Astrocyte of the spinal cord (primary cell): ENCODE results near the gene TMEM161A.

Source experiments
- DNase-seq: peaks from one replicate; pipeline ENCODE4 v3.0.0; 2011; ENCODE audit warnings: low read depth, low spot score
- H3K4me3 ChIP-seq: 2 replicates; pipeline ENCODE4 v1.5.1; 2011; ENCODE audit warnings: low read depth, mild to moderate bottlenecking, low read length, moderate library complexity
- CTCF ChIP-seq: IDR thresholded peaks from 2 replicates; pipeline ENCODE4 v1.5.1; 2012; ENCODE audit warnings: low read depth, mild to moderate bottlenecking, low read length, inconsistent platforms
- in situ Hi-C: cut with HindIII; loops from 2 replicates; pipeline ENCODE4 v1.10.0; 2017; ENCODE audit warnings: low sequenced_read_pairs

TMEM161A gene

DNA sequence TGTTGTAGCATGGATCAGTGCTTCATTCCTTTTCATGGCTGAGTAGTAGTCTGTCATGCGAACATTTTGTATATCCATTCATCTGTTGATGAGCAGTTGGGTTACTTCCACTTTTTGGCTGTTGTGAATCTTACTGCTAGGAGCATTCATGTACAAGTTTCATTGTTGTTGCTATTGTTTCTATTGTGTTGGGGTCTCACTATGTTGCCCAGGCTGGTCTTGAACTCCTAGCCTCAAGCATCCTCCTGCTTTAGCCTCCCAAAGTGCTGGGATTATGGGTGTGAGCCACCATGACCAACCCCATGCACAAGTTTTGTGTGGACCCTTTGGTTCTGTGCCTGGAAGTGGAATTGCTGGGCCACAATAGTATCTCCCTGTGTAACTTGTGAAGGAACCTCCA lies 58.7 kb downstream of the TMEM161A start:
- no peak for TF ChIP-seq CTCF
- no peak overlapping the region for H3K4me3 ChIP-seq
- no peak for DNase-seq
- in situ Hi-C loops: no loop called here

- in situ Hi-C loops: no loop called here
- no peak overlapping the region for H3K4me3 ChIP-seq
- TF ChIP-seq CTCF: no peak
- no peak for DNase-seq
These were observed 59.5 kb downstream of the TMEM161A start for GRCh38 chr19:19078801-19079200.

DNA sequence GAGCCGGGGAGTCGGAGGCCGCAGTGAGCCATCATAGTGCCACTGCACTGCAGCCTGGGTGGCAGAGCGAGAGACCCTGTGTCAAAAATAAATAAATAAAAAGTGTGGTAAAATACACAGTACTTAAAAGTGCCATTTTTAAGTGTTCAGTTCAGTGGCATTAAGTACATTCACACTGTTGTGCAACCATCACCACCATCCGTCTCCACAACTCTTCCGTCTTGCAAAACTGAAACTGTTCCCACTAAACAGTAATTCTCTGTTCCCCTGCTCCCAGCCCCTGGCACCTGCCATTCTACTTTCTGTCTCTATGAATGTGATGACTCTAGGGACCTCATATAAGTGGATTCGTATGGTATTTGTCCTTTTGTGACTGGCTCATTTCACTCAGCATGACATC lies 61.2 kb downstream of the TMEM161A start:
- no peak for TF ChIP-seq CTCF
- in situ Hi-C loops: no loop called here
- no peak for DNase-seq
- no peak overlapping the region for H3K4me3 ChIP-seq

GRCh38 chr19:19076476-19076875 lies 61.8 kb downstream of the TMEM161A start:
- no peak for TF ChIP-seq CTCF
- no peak for DNase-seq
- in situ Hi-C loops: no loop called here

DNA sequence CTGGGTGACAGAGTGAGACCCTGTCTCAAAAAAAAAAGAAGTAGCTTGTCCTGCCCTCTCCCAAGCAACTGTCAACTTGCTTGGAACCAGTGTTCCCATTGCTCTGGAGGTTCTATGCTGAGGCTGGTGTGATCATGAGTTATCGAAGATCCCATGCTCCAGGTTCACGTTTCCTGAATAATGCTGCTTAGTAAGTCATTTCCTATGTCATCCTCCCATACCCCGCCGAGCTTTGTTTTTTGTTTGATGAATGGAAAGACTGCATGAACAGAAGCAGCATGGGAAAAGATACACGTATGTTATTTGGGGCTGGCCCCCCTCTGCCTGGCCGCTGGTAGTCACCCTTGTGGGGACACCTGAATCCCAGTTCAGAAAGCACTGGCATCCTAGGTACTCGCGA lies 63.2 kb downstream of the TMEM161A start:
- TF ChIP-seq CTCF: no peak
- no peak for DNase-seq

More at GRCh38 chr19:19076476-19076875, 61.8 kb downstream of the TMEM161A start:
- H3K4me3 ChIP-seq: no peak overlapping the region

GRCh38 chr19:19074196-19074882 lies 63.9 kb downstream of the TMEM161A start:
- DNase-seq: no peak
- in situ Hi-C loops: no loop called here
- no peak overlapping the region for H3K4me3 ChIP-seq
- TF ChIP-seq CTCF: no peak

More for the DNA sequence above, 63.2 kb downstream of the TMEM161A start:
- H3K4me3 ChIP-seq: no peak overlapping the region
- in situ Hi-C loops: no loop called here
